ENCODE results near the gene RECQL.

Gene RECQL

GRCh38 chr12:21526721-21527345 lies 25.4 kb upstream of the RECQL start:
- no peak overlapping the region for H3K4me3 ChIP-seq (ENCODE audit: low read depth, low read length)
- TF ChIP-seq CTCF (IDR thresholded peaks at IDR 0.05; ENCODE audit: insufficient read depth, low read depth, low read length, missing control alignments) = no peak
- no peak for DNase-seq (ENCODE audit: low read depth)

GRCh38 chr12:21526053-21526452 lies 24.6 kb upstream of the RECQL start, which contains the start of gene SPX:
Gene SPX, plus strand, starts transcription at chr12:21526296. Its CDS starts 177 bp downstream, at chr12:21526473.
- H3K4me3 ChIP-seq (ENCODE audit: low read depth, low read length) = no peak within 1 kb of the TSS
- no peak for DNase-seq (ENCODE audit: low read depth)
- no peak for TF ChIP-seq CTCF (IDR thresholded peaks at IDR 0.05; ENCODE audit: insufficient read depth, low read depth, low read length, missing control alignments)

- TF ChIP-seq CTCF (IDR thresholded peaks at IDR 0.05; ENCODE audit: insufficient read depth, low read depth, low read length, missing control alignments) = no peak
- H3K4me3 ChIP-seq (ENCODE audit: low read depth, low read length) = no peak overlapping the region
Observed at GRCh38 chr12:21523148-21523547, 21.7 kb upstream of the RECQL start.

GRCh38 chr12:21521541-21521940 lies 20.1 kb upstream of the RECQL start:
- no peak for DNase-seq (ENCODE audit: low read depth)
- no peak for TF ChIP-seq CTCF (IDR thresholded peaks at IDR 0.05; ENCODE audit: insufficient read depth, low read depth, low read length, missing control alignments)
- no peak overlapping the region for H3K4me3 ChIP-seq (ENCODE audit: low read depth, low read length)

More at GRCh38 chr12:21523148-21523547, 21.7 kb upstream of the RECQL start:
- no peak for DNase-seq (ENCODE audit: low read depth)

GRCh38 chr12:21518451-21518850 lies 17.0 kb upstream of the RECQL start:
- no peak for DNase-seq (ENCODE audit: low read depth)
- no peak for TF ChIP-seq CTCF (IDR thresholded peaks at IDR 0.05; ENCODE audit: insufficient read depth, low read depth, low read length, missing control alignments)
- H3K4me3 ChIP-seq (ENCODE audit: low read depth, low read length) = no peak overlapping the region

- no peak overlapping the region for H3K4me3 ChIP-seq (ENCODE audit: low read depth, low read length)
- TF ChIP-seq CTCF (IDR thresholded peaks at IDR 0.05; ENCODE audit: insufficient read depth, low read depth, low read length, missing control alignments) = no peak
- DNase-seq (ENCODE audit: low read depth) = no peak
Observed at GRCh38 chr12:21516281-21516680, 14.8 kb upstream of the RECQL start.

- H3K4me3 ChIP-seq (ENCODE audit: low read depth, low read length) = no peak overlapping the region
- no peak for TF ChIP-seq CTCF (IDR thresholded peaks at IDR 0.05; ENCODE audit: insufficient read depth, low read depth, low read length, missing control alignments)
- peak; percentile 36 for DNase-seq (ENCODE audit: low read depth)
Observed at GRCh38 chr12:21509768-21510167, 8.3 kb upstream of the RECQL start.
